GM12891 (cell line): ENCODE results near the gene ARHGAP26.

Experiments used
- PAX5 ChIP-seq: IDR thresholded peaks from 2 replicates; pipeline ENCODE4 v1.6.1; 2011; ENCODE audit warnings: low read length, moderate library complexity, mild to moderate bottlenecking; ENCODE audit not compliant: insufficient read depth, severe bottlenecking
- POLR2AphosphoS5 ChIP-seq: IDR thresholded peaks from 2 replicates; pipeline ENCODE4 v1.6.1; 2011; ENCODE audit warnings: low read depth, low read length, control low read depth

DNA sequence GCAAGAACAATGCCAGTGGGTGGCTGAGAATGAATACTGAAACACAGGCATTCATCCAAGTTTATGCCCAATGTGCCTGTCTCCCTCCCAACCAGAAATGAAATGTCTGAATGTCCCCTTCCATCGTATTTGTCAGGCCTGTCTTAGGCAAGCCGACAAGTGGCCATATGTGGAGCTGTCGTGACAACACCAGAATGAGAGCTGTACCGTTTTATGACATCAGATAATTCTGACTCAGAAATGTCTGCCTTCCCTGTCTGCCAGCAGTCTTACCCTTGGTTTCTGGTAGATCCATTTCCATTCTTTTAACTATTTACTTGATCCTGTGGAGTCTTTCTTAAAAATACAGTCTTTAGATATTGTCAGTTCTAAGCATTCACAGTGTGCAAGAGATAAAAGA is 421.5 kb downstream of the ARHGAP26 start:
- TF ChIP-seq PAX5: no peak
- no peak for TF ChIP-seq POLR2AphosphoS5
